ENCODE measurements around the gene MKI67. TPM values are rescaled to one million over a fixed set of nuclear protein-coding genes. Genes with fewer than 3 reads are reported as not detected.

The MKI67 gene
- total and polyA plus RNA-seq, 2 of the 13 experiments (the other 11 are each of a cell fraction or from before 2014, with no cell fraction given): 6.7 to 22.9 TPM

DNA sequence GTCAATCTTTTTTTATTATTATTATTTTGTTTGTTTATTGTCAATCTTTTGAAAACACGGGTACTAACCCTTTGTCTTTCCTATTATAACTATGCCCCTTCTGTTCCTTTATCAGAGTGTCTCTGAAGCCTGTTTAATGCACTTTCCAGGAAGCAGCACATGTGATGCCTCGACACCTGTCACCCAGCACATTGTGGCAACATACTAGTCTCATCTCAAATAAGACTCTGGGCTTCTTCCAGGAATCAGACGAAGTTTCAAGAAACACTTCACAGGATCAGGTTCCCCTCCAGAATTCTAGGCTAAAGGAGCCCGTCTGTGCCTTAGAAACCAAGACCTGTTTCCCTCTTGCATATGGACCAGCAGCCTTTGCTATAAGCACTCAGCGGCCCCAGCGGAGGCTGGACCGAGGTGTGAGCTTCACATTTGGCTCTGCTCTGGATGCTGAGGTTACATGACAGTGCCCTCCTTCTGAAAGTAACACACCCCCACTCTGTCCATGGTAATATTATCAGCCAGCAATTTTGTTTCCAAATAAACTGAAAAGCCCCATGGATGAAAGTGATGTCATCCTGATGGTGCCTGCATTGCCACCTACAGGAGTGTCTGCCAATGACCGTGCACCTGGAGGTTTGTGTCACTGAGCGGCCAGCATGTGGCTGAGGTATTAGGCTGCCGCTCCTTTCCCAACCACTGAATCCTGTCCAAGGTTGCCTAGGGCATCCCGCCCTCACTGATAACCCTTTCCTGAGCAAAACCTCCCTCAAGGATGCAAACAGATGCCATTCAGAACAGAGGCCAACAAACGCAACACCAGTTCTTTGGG, 38.1 kb downstream of the MKI67 start (continued):
- no peak for TF ChIP-seq ZNF530 (CRISPR knock-in tag; IDR thresholded peaks at IDR 0.05; ENCODE audit: low read depth)
- TF ChIP-seq, protein P1, sequence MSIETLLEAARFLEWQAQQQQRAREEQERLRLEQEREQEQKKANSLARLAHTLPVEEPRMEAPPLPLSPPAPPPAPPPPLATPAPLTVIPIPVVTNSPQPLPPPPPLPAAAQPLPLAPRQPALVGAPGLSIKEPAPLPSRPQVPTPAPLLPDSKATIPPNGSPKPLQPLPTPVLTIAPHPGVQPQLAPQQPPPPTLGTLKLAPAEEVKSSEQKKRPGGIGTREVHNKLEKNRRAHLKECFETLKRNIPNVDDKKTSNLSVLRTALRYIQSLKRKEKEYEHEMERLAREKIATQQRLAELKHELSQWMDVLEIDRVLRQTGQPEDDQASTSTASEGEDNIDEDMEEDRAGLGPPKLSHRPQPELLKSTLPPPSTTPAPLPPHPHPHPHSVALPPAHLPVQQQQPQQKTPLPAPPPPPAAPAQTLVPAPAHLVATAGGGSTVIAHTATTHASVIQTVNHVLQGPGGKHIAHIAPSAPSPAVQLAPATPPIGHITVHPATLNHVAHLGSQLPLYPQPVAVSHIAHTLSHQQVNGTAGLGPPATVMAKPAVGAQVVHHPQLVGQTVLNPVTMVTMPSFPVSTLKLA (IDR thresholded peaks at IDR 0.05): peak; percentile 58
- TF ChIP-seq, protein P2, sequence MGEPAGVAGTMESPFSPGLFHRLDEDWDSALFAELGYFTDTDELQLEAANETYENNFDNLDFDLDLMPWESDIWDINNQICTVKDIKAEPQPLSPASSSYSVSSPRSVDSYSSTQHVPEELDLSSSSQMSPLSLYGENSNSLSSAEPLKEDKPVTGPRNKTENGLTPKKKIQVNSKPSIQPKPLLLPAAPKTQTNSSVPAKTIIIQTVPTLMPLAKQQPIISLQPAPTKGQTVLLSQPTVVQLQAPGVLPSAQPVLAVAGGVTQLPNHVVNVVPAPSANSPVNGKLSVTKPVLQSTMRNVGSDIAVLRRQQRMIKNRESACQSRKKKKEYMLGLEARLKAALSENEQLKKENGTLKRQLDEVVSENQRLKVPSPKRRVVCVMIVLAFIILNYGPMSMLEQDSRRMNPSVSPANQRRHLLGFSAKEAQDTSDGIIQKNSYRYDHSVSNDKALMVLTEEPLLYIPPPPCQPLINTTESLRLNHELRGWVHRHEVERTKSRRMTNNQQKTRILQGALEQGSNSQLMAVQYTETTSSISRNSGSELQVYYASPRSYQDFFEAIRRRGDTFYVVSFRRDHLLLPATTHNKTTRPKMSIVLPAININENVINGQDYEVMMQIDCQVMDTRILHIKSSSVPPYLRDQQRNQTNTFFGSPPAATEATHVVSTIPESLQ (CRISPR knock-in tag; conservative IDR thresholded peaks at IDR 0.05): no peak

DNA sequence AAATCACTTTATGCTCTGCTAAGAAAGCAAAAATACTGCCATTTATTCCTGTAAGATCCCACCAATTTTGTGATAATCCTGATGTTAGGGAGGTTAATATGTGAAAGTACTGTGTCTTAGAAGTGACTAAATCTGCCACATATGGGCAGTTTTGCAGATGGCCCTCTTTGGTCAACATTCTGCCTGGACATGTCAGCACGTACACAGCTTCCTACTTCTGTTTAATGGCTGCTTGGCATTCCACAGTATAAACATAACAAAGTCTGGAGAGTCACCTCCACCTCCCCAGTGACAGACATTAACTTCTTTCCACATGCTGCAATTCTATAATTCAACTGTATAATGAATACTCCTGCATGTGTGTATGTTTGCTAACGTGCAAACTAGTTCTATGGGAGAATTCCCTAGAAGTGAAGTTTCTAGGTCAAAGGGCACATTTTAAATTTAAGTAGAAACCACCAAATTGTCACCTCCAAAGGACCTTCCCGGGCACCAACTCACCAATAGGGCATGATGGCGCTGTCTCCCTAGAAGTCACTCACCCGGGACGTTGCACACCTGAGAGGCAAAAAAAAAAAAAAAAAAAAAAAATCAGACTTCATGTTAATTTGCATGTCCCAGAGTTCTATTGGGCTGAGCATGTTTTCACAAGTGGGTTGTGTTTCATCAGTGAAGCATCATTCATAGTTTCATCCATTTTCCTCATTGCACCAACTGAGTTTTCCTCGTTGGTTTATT, 38.9 kb downstream of the MKI67 start:
- WGBS (ENCODE audit: low lambda C conversion rate): 4% methylated on average over 7 of the region's 7 CpGs
- Histone ChIP-seq H3K9me3 (ENCODE audit: low read length) (no peaks in the 10 kb centered on the region), H3K4me3 (replicated peaks in 1 of 3; ENCODE audit: insufficient read depth in 1 of 3, low read depth in 2 of 3, low read length in 3 of 3) (no peak overlapping the region), H3K79me2 (ENCODE audit: insufficient read depth, low read length) (no peaks in the 10 kb centered on the region), H3K36me3 (replicated peaks in 1 of 2; ENCODE audit: control insufficient read depth in 1 of 2, insufficient read depth in 2 of 2, low read length in 2 of 2) (no peaks in the 10 kb centered on the region), H3K4me2 (ENCODE audit: low read depth, low read length) (peak overlapping the region; percentile 47; the same call in 1 of the 2 replicates), H3K9ac (ENCODE audit: insufficient read depth, low read depth, low read length) (no peak overlapping the region), H4K20me1 (ENCODE audit: insufficient read depth, low read length) (no peaks in the 10 kb centered on the region), H3K27ac (ENCODE audit: extremely low read length, insufficient read depth, low read length) (no peak overlapping the region), H3K4me1 (ENCODE audit: insufficient read depth, low read length) (peaks cover 16% of the 10 kb centered on the region), H3K27me3 (ENCODE audit: control insufficient read depth in 1 of 2, insufficient read depth in 2 of 2, low read length in 2 of 2) (peaks cover 0 to 9% of the 10 kb centered on the region in 2 experiments; a peak in 2 of 5 replicates), H2AFZ (ENCODE audit: low read length) (no peak overlapping the region)
- ATAC-seq: no peak
- intact Hi-C loops (cut with micrococcal nuclease; ENCODE audit: unreplicated experiment): no loop called here
- ChIA-PET POLR2A (no interaction called here), CTCF (ENCODE audit: low intra/inter-chr PET ratio, low total read pairs) (no interaction called here)
- no peak for TF ChIP-seq PPARG (CRISPR knock-in tag; conservative IDR thresholded peaks at IDR 0.05)
- TF ChIP-seq ZNF160 (CRISPR knock-in tag; IDR thresholded peaks at IDR 0.05): no peak
- no peak for TF ChIP-seq SUZ12 (IDR thresholded peaks at IDR 0.05; ENCODE audit: low read depth, low read length)
- TF ChIP-seq, protein P3, sequence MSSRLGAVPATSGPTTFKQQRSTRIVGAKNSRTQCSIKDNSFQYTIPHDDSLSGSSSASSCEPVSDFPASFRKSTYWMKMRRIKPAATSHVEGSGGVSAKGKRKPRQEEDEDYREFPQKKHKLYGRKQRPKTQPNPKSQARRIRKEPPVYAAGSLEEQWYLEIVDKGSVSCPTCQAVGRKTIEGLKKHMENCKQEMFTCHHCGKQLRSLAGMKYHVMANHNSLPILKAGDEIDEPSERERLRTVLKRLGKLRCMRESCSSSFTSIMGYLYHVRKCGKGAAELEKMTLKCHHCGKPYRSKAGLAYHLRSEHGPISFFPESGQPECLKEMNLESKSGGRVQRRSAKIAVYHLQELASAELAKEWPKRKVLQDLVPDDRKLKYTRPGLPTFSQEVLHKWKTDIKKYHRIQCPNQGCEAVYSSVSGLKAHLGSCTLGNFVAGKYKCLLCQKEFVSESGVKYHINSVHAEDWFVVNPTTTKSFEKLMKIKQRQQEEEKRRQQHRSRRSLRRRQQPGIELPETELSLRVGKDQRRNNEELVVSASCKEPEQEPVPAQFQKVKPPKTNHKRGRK (CRISPR knock-in tag; IDR thresholded peaks at IDR 0.05): no peak
- DNase-seq (ENCODE audit: low spot score): no peak
- FAIRE-seq: no peak
- no TSS peak for BruUV-seq (replicated peaks)
- in situ Hi-C loops (cut with HindIII; ENCODE audit: extremely low pct_ligation_motif_present, low pct_unique_long_range_greater_than_20kb): loop anchor here (25.0 kb wide), 1 partner anchor 450 kb away; no protein-coding TSS in a partner anchor
